Measurements from ENCODE around the gene SH2D1A. TPM values are rescaled to one million over a fixed set of nuclear protein-coding genes. Genes with fewer than 3 reads are reported as not detected.

Gene SH2D1A
- total and polyA plus RNA-seq, 2 donors (not counting 3 experiments of a cell fraction or from before 2014, with no cell fraction given) = not detected

- H3K79me2 ChIP-seq (ENCODE audit: control insufficient read depth, insufficient read depth, low read length) = no peaks in the 10 kb centered on the region
- TF ChIP-seq MAX (IDR thresholded peaks at IDR 0.05; ENCODE audit: insufficient read depth, insufficient read length) (no peak), POLR2AphosphoS5 (IDR thresholded peaks at IDR 0.05; ENCODE audit: insufficient read depth, low read depth, low read length) (no peak), JUN (IDR thresholded peaks at IDR 0.05; ENCODE audit: borderline replicate concordance, insufficient read depth, insufficient read length, low read depth) (no peak), EZH2 (IDR thresholded peaks at IDR 0.05; ENCODE audit: borderline replicate concordance, low read depth, low read length, severe bottlenecking) (no peak), FOS (IDR thresholded peaks at IDR 0.05; ENCODE audit: borderline replicate concordance, insufficient read depth, low read length) (no peak), GATA2 (IDR thresholded peaks at IDR 0.05; ENCODE audit: insufficient read depth, insufficient read length, low read depth, low read length) (no peak), POLR2A (IDR thresholded peaks at IDR 0.05; ENCODE audit: low read depth, low read length) (no peak)
- H3K4me1 ChIP-seq (ENCODE audit: control insufficient read depth, extremely low read depth, insufficient read depth, low read length) = no peaks in the 10 kb centered on the region
- DNase-seq (ENCODE audit: low read depth, low spot score) (no peak), FAIRE-seq (no peak)
- H3K27me3 ChIP-seq (ENCODE audit: control insufficient read depth in 2 of 2, insufficient read depth in 2 of 2, low read length in 2 of 2) = no peaks in the 10 kb centered on the region
- no peak overlapping the region for H3K9ac ChIP-seq (replicated peaks; ENCODE audit: extremely low read depth, insufficient read depth, low read length)
- no peaks in the 10 kb centered on the region for H3K9me1 ChIP-seq (replicated peaks; ENCODE audit: control insufficient read depth, extremely low read depth, insufficient read depth, low read length)
- dilution Hi-C loops (cut with MboI; ENCODE audit: extremely low pct_ligation_motif_present, low sequenced_read_pairs) = no loop called here
- H3K9me3 ChIP-seq (replicated peaks; ENCODE audit: control insufficient read depth, insufficient read depth, low read length) = no peaks in the 10 kb centered on the region
- intact Hi-C loops (cut with micrococcal nuclease) = no loop called here
- ChIA-PET POLR2A (no interaction called here), CTCF (no interaction called here)
- H2AFZ ChIP-seq (ENCODE audit: low read depth, low read length) = no peak overlapping the region
- H3K27ac ChIP-seq (ENCODE audit: insufficient read depth, low read depth, low read length) = no peak overlapping the region
- H3K36me3 ChIP-seq (ENCODE audit: control insufficient read depth in 2 of 2, extremely low read depth in 1 of 2, insufficient read depth in 2 of 2, low read length in 2 of 2) = no peaks in the 10 kb centered on the region
- H3K4me2 ChIP-seq (ENCODE audit: insufficient read depth, low read length) = no peak overlapping the region
- BruUV-seq (replicated peaks) = no TSS peak
- no peaks in the 10 kb centered on the region for H4K20me1 ChIP-seq (replicated peaks; ENCODE audit: control insufficient read depth, extremely low read depth, insufficient read depth, low read length)
- no peak overlapping the region for H3K4me3 ChIP-seq (replicated peaks in 1 of 3; ENCODE audit: insufficient read depth in 1 of 3, low read depth in 1 of 3, low read length in 3 of 3)
Measured at GRCh38 chrX:124414281-124414680, 67.9 kb downstream of the SH2D1A start.

- Histone ChIP-seq H2AFZ (ENCODE audit: low read depth, low read length) (no peak overlapping the region), H3K27ac (ENCODE audit: insufficient read depth, low read depth, low read length) (no peak overlapping the region), H3K27me3 (ENCODE audit: control insufficient read depth in 2 of 2, insufficient read depth in 2 of 2, low read length in 2 of 2) (no peaks in the 10 kb centered on the region), H3K9me1 (replicated peaks; ENCODE audit: control insufficient read depth, extremely low read depth, insufficient read depth, low read length) (no peaks in the 10 kb centered on the region), H3K9me3 (replicated peaks; ENCODE audit: control insufficient read depth, insufficient read depth, low read length) (no peaks in the 10 kb centered on the region), H3K36me3 (ENCODE audit: control insufficient read depth in 2 of 2, extremely low read depth in 1 of 2, insufficient read depth in 2 of 2, low read length in 2 of 2) (no peaks in the 10 kb centered on the region), H4K20me1 (replicated peaks; ENCODE audit: control insufficient read depth, extremely low read depth, insufficient read depth, low read length) (no peaks in the 10 kb centered on the region), H3K79me2 (ENCODE audit: control insufficient read depth, insufficient read depth, low read length) (no peaks in the 10 kb centered on the region), H3K4me1 (ENCODE audit: control insufficient read depth, extremely low read depth, insufficient read depth, low read length) (no peaks in the 10 kb centered on the region), H3K4me3 (replicated peaks in 1 of 3; ENCODE audit: insufficient read depth in 1 of 3, low read depth in 1 of 3, low read length in 3 of 3) (no peak overlapping the region), H3K4me2 (ENCODE audit: insufficient read depth, low read length) (no peak overlapping the region), H3K9ac (replicated peaks; ENCODE audit: extremely low read depth, insufficient read depth, low read length) (no peak overlapping the region)
- intact Hi-C loops (cut with micrococcal nuclease) = no loop called here
- ChIA-PET POLR2A (no interaction called here), CTCF (no interaction called here)
- dilution Hi-C loops (cut with MboI; ENCODE audit: extremely low pct_ligation_motif_present, low sequenced_read_pairs) = no loop called here
- BruUV-seq (replicated peaks) = no TSS peak
- FAIRE-seq (peak; percentile 12), DNase-seq (ENCODE audit: low read depth, low spot score) (no peak)
- TF ChIP-seq MYC (IDR thresholded peaks at IDR 0.05; ENCODE audit: low read depth, low read length) (no peak), POLR2A (IDR thresholded peaks at IDR 0.05; ENCODE audit: low read depth, low read length) (no peak), FOS (IDR thresholded peaks at IDR 0.05; ENCODE audit: borderline replicate concordance, insufficient read depth, low read length) (no peak), GATA2 (IDR thresholded peaks at IDR 0.05; ENCODE audit: insufficient read depth, insufficient read length, low read depth, low read length) (no peak), MAX (IDR thresholded peaks at IDR 0.05; ENCODE audit: insufficient read depth, insufficient read length) (no peak), JUN (IDR thresholded peaks at IDR 0.05; ENCODE audit: borderline replicate concordance, insufficient read depth, insufficient read length, low read depth) (no peak), EZH2 (IDR thresholded peaks at IDR 0.05; ENCODE audit: borderline replicate concordance, low read depth, low read length, severe bottlenecking) (no peak), POLR2AphosphoS5 (IDR thresholded peaks at IDR 0.05; ENCODE audit: insufficient read depth, low read depth, low read length) (no peak), CTCF (IDR thresholded peaks at IDR 0.05; ENCODE audit: extremely low read depth in 1 of 2, insufficient read depth in 1 of 2, low read depth in 1 of 2, low read length in 2 of 2) (no peak)
Measured at GRCh38 chrX:124415115-124415800, 68.9 kb downstream of the SH2D1A start.

All from endothelial cell of umbilical vein (primary cell).